H1 (cell line): ENCODE results near the gene OR2AG2. TPM values are rescaled to one million over a fixed set of nuclear protein-coding genes. Genes with fewer than 3 reads are reported as not detected.

Source experiments
- CTCF ChIA-PET: fragments of 300-600 bp; sonication (Branson Sonifier 250); formaldehyde crosslinking; loops from one replicate; lab custom pipeline; 2021; ENCODE audit not compliant: partially characterized antibody; lab: Charles Lee
- POLR2A ChIA-PET: fragments of 300-600 bp; sonication (Branson Sonifier 250); formaldehyde crosslinking; loops from one replicate; lab custom pipeline; 2021; ENCODE audit warnings: inconsistent platforms; ENCODE audit not compliant: partially characterized antibody; lab: Charles Lee
- DNase-seq, 2 experiments: peaks; one replicate each; pipeline versions ENCODE4 v3.0.0 to v3.0.0-alpha.2; 2010 to 2022; ENCODE audit warnings: low spot score in 2 of 2, low read depth in 1 of 2, mixed read lengths in 1 of 2
- FAIRE-seq: peaks from 2 replicates; lab custom pipeline; 2011; peaks lifted over from hg19 to GRCh38; lab: Jason Lieb, UNC
- H2AFZ ChIP-seq: 2 replicates; pipeline ENCODE4 v1.8.1; 2012; ENCODE audit warnings: low read length, inconsistent platforms
- H2AK5ac ChIP-seq: 2 replicates; pipeline ENCODE4 v1.6.1; 2013; ENCODE audit warnings: low read depth, low read length
- H2BK120ac ChIP-seq: replicated peaks from 2 replicates; pipeline ENCODE3; 2013; ENCODE audit warnings: low read depth, low read length, inconsistent platforms
- H2BK12ac ChIP-seq: 2 replicates; pipeline ENCODE4 v1.6.1; 2013; ENCODE audit warnings: low read depth, low read length
- H2BK15ac ChIP-seq: 2 replicates; pipeline ENCODE4 v1.6.1; 2013; ENCODE audit warnings: low read length
- H2BK20ac ChIP-seq: 2 replicates; pipeline ENCODE4 v1.6.1; 2013; ENCODE audit warnings: low read length
- H2BK5ac ChIP-seq: 2 replicates; pipeline ENCODE4 v1.6.1; 2013; ENCODE audit warnings: low read depth, low read length
- H3K14ac ChIP-seq: 2 replicates; pipeline ENCODE4 v1.6.1; 2013; ENCODE audit warnings: inconsistent platforms; ENCODE audit not compliant: insufficient read length
- H3K18ac ChIP-seq: 2 replicates; pipeline ENCODE4 v1.6.1; 2013; ENCODE audit warnings: low read length; ENCODE audit errors: extremely low read depth
- H3K23ac ChIP-seq: 2 replicates; pipeline ENCODE4 v1.6.1; 2013; ENCODE audit warnings: inconsistent platforms; ENCODE audit not compliant: insufficient read length
- H3K23me2 ChIP-seq: 2 replicates; pipeline ENCODE4 v1.6.1; 2013; ENCODE audit warnings: low read depth, low read length
- H3K27ac ChIP-seq: 2 replicates; pipeline ENCODE4 v1.6.1; 2011; ENCODE audit warnings: low read depth, low read length, inconsistent platforms
- H3K27me3 ChIP-seq, 4 experiments: replicated peaks in 1 of 4; 1 replicate in 1 of 4; 2 replicates in 3 of 4; pipeline versions ENCODE4 v1.6.1 to v1.8.1; 2011 to 2013; ENCODE audit warnings: low read length in 3 of 4, mild to moderate bottlenecking in 3 of 4, inconsistent platforms in 2 of 4, mixed read lengths in 2 of 4, moderate library complexity in 1 of 4; ENCODE audit not compliant: control insufficient read depth in 3 of 4, insufficient read depth in 3 of 4; ENCODE audit errors: extremely low read depth in 1 of 4
- H3K36me3 ChIP-seq, 4 experiments: 2 replicates each; pipeline versions ENCODE4 v1.6.1 to v1.8.1; 2011 to 2013; ENCODE audit warnings: mild to moderate bottlenecking in 4 of 4, low read length in 3 of 4, moderate library complexity in 2 of 4, control low read depth in 1 of 4, inconsistent platforms in 1 of 4; ENCODE audit not compliant: insufficient read depth in 4 of 4, control insufficient read depth in 2 of 4
- H3K4ac ChIP-seq: replicated peaks from 2 replicates; pipeline ENCODE3; 2013; ENCODE audit warnings: low read length, low read depth, mixed read lengths, inconsistent platforms; ENCODE audit not compliant: insufficient read length
- H3K4me1 ChIP-seq, 4 experiments: replicated peaks in 1 of 4; 1 replicate in 1 of 4; 2 replicates in 3 of 4; pipeline versions ENCODE4 v1.6.1 to v1.8.1; 2011 to 2013; ENCODE audit warnings: low read length in 3 of 4, inconsistent platforms in 2 of 4, mixed read lengths in 1 of 4; ENCODE audit not compliant: insufficient read depth in 4 of 4, control insufficient read depth in 3 of 4
- H3K4me2 ChIP-seq, 2 experiments: 2 replicates each; pipeline versions ENCODE4 v1.6.1 to v1.8.1; 2011 to 2013; ENCODE audit warnings: low read depth in 2 of 2, low read length in 2 of 2, control low read depth in 1 of 2, inconsistent platforms in 1 of 2, mild to moderate bottlenecking in 1 of 2; ENCODE audit not compliant: insufficient read depth in 1 of 2
- H3K4me3 ChIP-seq, 4 experiments: fragments of 200-600, 300-600 bp in 1 of 4; sonication (generic), shearing (Covaris generic), sonication (Bioruptor Twin) in 1 of 4; 2 replicates each; pipeline versions ENCODE4 v1.5.1 to v1.8.1; 2011 to 2016; ENCODE audit warnings: low read length in 4 of 4, low read depth in 3 of 4, control low read depth in 2 of 4, inconsistent platforms in 2 of 4, mild to moderate bottlenecking in 2 of 4, mixed read lengths in 1 of 4, moderate library complexity in 1 of 4; ENCODE audit not compliant: insufficient read depth in 2 of 4; ENCODE audit errors: extremely low read depth in 1 of 4
- H3K56ac ChIP-seq: replicated peaks from 2 replicates; pipeline ENCODE3; 2013; ENCODE audit warnings: low read depth, mild to moderate bottlenecking, mixed read lengths, low read length, inconsistent platforms; ENCODE audit not compliant: insufficient read length
- H3K79me1 ChIP-seq: 2 replicates; pipeline ENCODE4 v1.6.1; 2013; ENCODE audit warnings: low read depth, low read length, control low read depth
- H3K79me2 ChIP-seq, 2 experiments: 2 replicates each; pipeline versions ENCODE4 v1.6.1 to v1.8.1; 2012 to 2013; ENCODE audit warnings: low read length in 2 of 2, mild to moderate bottlenecking in 2 of 2, inconsistent platforms in 1 of 2; ENCODE audit not compliant: insufficient read depth in 2 of 2, control insufficient read depth in 1 of 2
- H3K9ac ChIP-seq, 4 experiments: replicated peaks in 1 of 4; 1 replicate in 1 of 4; 2 replicates in 3 of 4; pipeline versions ENCODE4 v1.6.1 to v1.8.1; 2011 to 2013; ENCODE audit warnings: low read depth in 3 of 4, low read length in 3 of 4, control low read depth in 2 of 4, mild to moderate bottlenecking in 2 of 4, moderate library complexity in 2 of 4, inconsistent platforms in 1 of 4; ENCODE audit errors: extremely low read depth in 1 of 4
- H3K9me3 ChIP-seq, 2 experiments: 2 replicates each; pipeline versions ENCODE4 v1.6.1 to v1.8.1; 2012 to 2013; ENCODE audit warnings: mild to moderate bottlenecking in 2 of 2, moderate library complexity in 2 of 2, control low read depth in 1 of 2, inconsistent platforms in 1 of 2, low read depth in 1 of 2, low read length in 1 of 2, mixed read lengths in 1 of 2; ENCODE audit not compliant: insufficient read depth in 2 of 2
- H4K20me1 ChIP-seq, 2 experiments: replicated peaks in 1 of 2; 2 replicates each; pipeline versions ENCODE3 to v1.8.1; 2011 to 2013; ENCODE audit warnings: inconsistent platforms in 2 of 2, low read length in 2 of 2, mild to moderate bottlenecking in 1 of 2; ENCODE audit not compliant: insufficient read depth in 2 of 2, control insufficient read depth in 1 of 2
- H4K5ac ChIP-seq: 2 replicates; pipeline ENCODE4 v1.6.1; 2013; ENCODE audit warnings: low read length, low read depth, mixed read lengths, inconsistent platforms; ENCODE audit not compliant: insufficient read length
- H4K8ac ChIP-seq: 2 replicates; pipeline ENCODE4 v1.8.0; 2013; ENCODE audit warnings: mild to moderate bottlenecking, moderate library complexity, low read length, inconsistent platforms; ENCODE audit not compliant: insufficient read depth; ENCODE audit errors: extremely low read depth
- H4K91ac ChIP-seq: replicated peaks from 2 replicates; pipeline ENCODE3; 2013; ENCODE audit warnings: low read length, mixed read lengths, inconsistent platforms; ENCODE audit not compliant: insufficient read length
- CTBP2 ChIP-seq: IDR thresholded peaks from 2 replicates; pipeline ENCODE4 v1.7.0; 2011; ENCODE audit warnings: borderline replicate concordance, mild to moderate bottlenecking, moderate library complexity, mixed read lengths, low read length; ENCODE audit not compliant: insufficient read depth, insufficient read length
- EZH2 ChIP-seq: fragments of 200-600 bp; sonication (generic); IDR thresholded peaks from 2 replicates; pipeline ENCODE4 v1.7.1; 2012; ENCODE audit warnings: low read depth, mild to moderate bottlenecking, moderate library complexity, low read length, inconsistent platforms; ENCODE audit not compliant: severe bottlenecking
- GTF2F1 ChIP-seq: IDR thresholded peaks from 2 replicates; pipeline ENCODE4 v1.6.1; 2012; ENCODE audit warnings: low read depth, low read length, improper control_type of control experiment, borderline replicate concordance
- POLR2A ChIP-seq, 2 experiments: IDR thresholded peaks; 1 replicate in 1 of 2; 2 replicates in 1 of 2; pipeline ENCODE4 v1.6.1; 2011; ENCODE audit warnings: low read depth in 2 of 2, low read length in 2 of 2, mild to moderate bottlenecking in 2 of 2; ENCODE audit errors: control extremely low read depth in 1 of 2
- SP1 ChIP-seq: IDR thresholded peaks from 2 replicates; pipeline ENCODE4 v1.6.1; 2011; ENCODE audit warnings: low read depth, low read length
- SRF ChIP-seq: IDR thresholded peaks from 2 replicates; pipeline ENCODE4 v1.6.1; 2011; ENCODE audit warnings: mild to moderate bottlenecking, low read depth, low read length, moderate library complexity
- TAF1 ChIP-seq: IDR thresholded peaks from 2 replicates; pipeline ENCODE4 v1.6.1; 2011; ENCODE audit warnings: mild to moderate bottlenecking, low read depth, low read length
- TAF7 ChIP-seq: optimal IDR thresholded peaks from 2 replicates; pipeline ENCODE3; 2011; ENCODE audit warnings: low read depth, mild to moderate bottlenecking, inconsistent platforms, low read length, moderate library complexity, borderline replicate concordance
- WGBS, 2 experiments: shearing (Covaris generic) in 1 of 2; methylation state at CpG; one replicate each; pipeline versions ENCODE4 v1.1.6 to v1.1.7; 2013 to 2015; ENCODE audit warnings: low lambda C conversion rate in 2 of 2, mixed read lengths in 2 of 2, inconsistent platforms in 1 of 2, low coverage in 1 of 2, missing lambda C conversion rate in 1 of 2; ENCODE audit not compliant: insufficient replicate concordance in 2 of 2, insufficient coverage in 1 of 2, insufficient read length in 1 of 2; ENCODE audit errors: extremely low coverage in 1 of 2, missing lambda C conversion rate in 1 of 2; 5-methylcytosine and 5-hydroxymethylcytosine counted together
- long read RNA-seq, 2 experiments: library from RNA in 1 of 2; library from capped mRNA in 1 of 2; stranded (forward); transcript quantifications; one replicate each; pipeline ENCODE4 v2.0.0, GENCODE V29; 2021; ENCODE audit warnings: inconsistent platforms in 1 of 2
- polyA minus RNA-seq, 3 experiments: library from RNA; depleted of rRNA, polyadenylated mRNA; stranded (reverse); fragments of >200 nt; gene quantifications; 1 replicate in 2 of 3; 2 replicates in 1 of 3; pipeline ENCODE4 v1.2.3, GENCODE V29; 2011
- polyA plus RNA-seq, 7 experiments: library from polyadenylated mRNA; depleted of rRNA in 3 of 7; stranded (reverse) in 5 of 7; unstranded in 2 of 7; fragments of >200 nt in 5 of 7; fragments of 200-250 nt in 2 of 7; gene quantifications; 1 replicate in 5 of 7; 2 replicates in 1 of 7; 4 replicates in 1 of 7; pipeline versions ENCODE4 v1.2.1 to v1.2.3, GENCODE V29; 2011 to 2013; ENCODE audit warnings: missing spikeins in 2 of 7, mixed read lengths in 2 of 7
- total RNA-seq: library from RNA; stranded (reverse); fragmentation: NEBNext Ultra II Directional; extraction: Animal tissue kit (Norgen Biotek cat#: 25700); gene quantifications from 2 replicates; pipeline ENCODE4 v1.2.1, GENCODE V29; 2021

Gene OR2AG2
- total RNA-seq (0.17 and 0.22 TPM in 2 replicates), polyA plus RNA-seq (2011; rRNA removed) (0.49 and 0.74 TPM in 2 replicates), polyA minus RNA-seq (2011; rRNA and poly(A)+ RNA removed) (6.6 and 9.2 TPM in 2 replicates)
- polyA plus RNA-seq (2011; cell fraction: cytosol; rRNA removed): 0.22 TPM
- 2.3 TPM for polyA plus RNA-seq (2011; cell fraction: nucleus; rRNA removed)
- polyA plus RNA-seq (2012, experiment 1 of 2): 0.12 to 0.37 TPM (median 0.19 TPM) in 4 replicates
- polyA plus RNA-seq (2012, experiment 2 of 2): not detected
- polyA plus RNA-seq (2013, experiment 1 of 2): 0.32 TPM
- 0.11 TPM for polyA plus RNA-seq (2013, experiment 2 of 2)
- polyA minus RNA-seq (2011; cell fraction: cytosol; rRNA and poly(A)+ RNA removed): not detected
- polyA minus RNA-seq (2011; cell fraction: nucleus; rRNA and poly(A)+ RNA removed): 8.0 TPM
- long read RNA-seq, experiment 1: 0 reads
- long read RNA-seq, experiment 2: 0 reads

DNA sequence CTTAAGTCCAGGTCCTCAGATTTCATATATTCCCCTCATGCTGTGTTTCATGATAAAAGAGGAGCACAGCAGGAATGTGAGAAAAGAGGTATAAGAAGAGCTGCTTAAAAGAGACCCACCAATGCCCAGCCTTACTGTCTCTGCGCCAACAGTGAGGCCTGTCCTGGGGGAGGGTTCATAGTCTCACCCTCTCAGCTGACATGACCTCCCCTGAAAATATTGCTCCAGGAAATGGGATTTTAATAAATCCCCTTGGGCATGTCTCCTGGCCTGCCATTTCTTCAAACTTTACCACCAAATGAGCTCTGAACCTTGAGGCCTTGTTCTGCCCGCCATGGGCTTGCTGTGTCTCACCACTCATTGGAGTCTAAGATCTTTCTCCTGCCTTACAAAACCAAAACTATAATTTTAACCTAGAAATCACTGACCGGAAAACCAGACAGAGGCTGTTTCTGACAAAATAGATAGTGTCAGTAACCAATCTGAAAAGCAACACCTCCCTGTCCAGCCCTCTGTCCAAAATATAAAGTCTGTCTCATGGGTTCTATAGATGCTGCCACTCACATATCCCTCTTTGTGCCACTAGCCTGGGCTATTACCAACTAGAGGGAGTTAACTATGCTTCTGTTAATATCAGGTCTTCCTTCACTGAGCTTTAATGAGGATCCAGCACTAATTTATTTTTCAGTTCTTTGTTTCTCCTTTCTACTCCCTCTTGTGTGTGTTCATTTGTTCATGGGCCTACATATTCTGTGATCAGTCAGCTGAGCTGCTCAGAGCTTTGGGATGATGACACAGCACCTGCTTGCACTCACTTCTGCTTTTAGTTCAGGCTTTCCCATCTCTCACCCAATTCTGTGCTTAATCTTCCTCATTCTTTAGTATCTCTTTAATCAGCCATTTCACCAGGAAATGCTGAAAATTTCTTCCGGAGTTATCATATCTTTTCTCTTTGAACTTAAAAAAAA lies at the start of gene OR2AG2:
TSS of gene OR2AG2 (minus strand) at position 51 of the 968 bp plus-strand sequence. CDS start 3,019 bp downstream, outside the sequence.
- Histone ChIP-seq H4K8ac (no peak within 1 kb of the TSS), H3K4me1 (no peaks in the 10 kb centered on the region), H3K18ac (no peak within 1 kb of the TSS), H3K79me1 (no peaks in the 10 kb centered on the region), H3K27ac (no peak within 1 kb of the TSS), H2BK5ac (no peak within 1 kb of the TSS), H2AK5ac (no peak within 1 kb of the TSS), H3K79me2 (no peaks in the 10 kb centered on the region), H3K9ac (no peak within 1 kb of the TSS), H4K5ac (no peak within 1 kb of the TSS), H2BK120ac (no peak within 1 kb of the TSS), H3K14ac (no peak within 1 kb of the TSS), H2BK20ac (no peak within 1 kb of the TSS), H2BK12ac (no peak within 1 kb of the TSS), H3K4ac (no peak within 1 kb of the TSS), H3K36me3 (no peaks in the 10 kb centered on the region), H2BK15ac (0 out of 2 replicates have a peak within 1 kb of the TSS, but pooled peaks have one; percentile 14), H3K23ac (no peak within 1 kb of the TSS), H3K23me2 (no peaks in the 10 kb centered on the region), H4K91ac (no peak within 1 kb of the TSS), H4K20me1 (no peaks in the 10 kb centered on the region), H2AFZ (no peak within 1 kb of the TSS), H3K56ac (no peak within 1 kb of the TSS), H3K4me2 (no peak within 1 kb of the TSS), H3K4me3 (no peak within 1 kb of the TSS), H3K27me3 (no peaks in the 10 kb centered on the region), H3K9me3 (no peaks in the 10 kb centered on the region)
- 92% methylated on average over 3 of the region's 4 CpGs; no CpG with 5 or more reads in 1 of the 2 experiments for WGBS, 2 experiments
- no peak for DNase-seq
- no peak for FAIRE-seq
- ChIA-PET CTCF (interaction anchor here (0.5 to 1.8 kb wide), 6 partner anchors 15 to 152 kb away, joined by 3 to 8 read pairs (median 4); no protein-coding TSS in a partner anchor), POLR2A (no interaction called here)
- no peak for TF ChIP-seq TAF7
- TF ChIP-seq EZH2: no peak
- no peak for TF ChIP-seq SRF
- TF ChIP-seq GTF2F1: no peak
- TF ChIP-seq CTBP2: no peak
- TF ChIP-seq SP1: no peak
- TF ChIP-seq POLR2A (IDR thresholded peaks at IDR 0.05; ENCODE audit: control extremely low read depth in 1 of 2, low read depth in 2 of 2, low read length in 2 of 2): no peak
- no peak for TF ChIP-seq TAF1
